SK-N-SH treated with all-trans-retinoic acid at 6 μM for 48 hours (cell line): ENCODE results near the gene CASP9.
A peak's percentile ranks its signal among the peaks of the same experiment; 100 is the strongest.

Experiments
- ATAC-seq: fragments of 200-7000 bp; cut with Tn5 transposase; 3 replicates; pipeline ENCODE4 v1.9.1; 2020; ENCODE audit warnings: mild to moderate bottlenecking, moderate library complexity
- ARNTL ChIP-seq: fragments of 450-650 bp; formaldehyde crosslinking; IDR thresholded peaks from 2 replicates; pipeline ENCODE4 v1.5.0; 2020; ENCODE audit warnings: low read depth, mild to moderate bottlenecking, moderate library complexity, borderline replicate concordance
- BACH2 ChIP-seq: fragments of 250-450 bp; sonication (Bioruptor Pico); IDR thresholded peaks from 2 replicates; pipeline ENCODE4 v1.9.0; 2021; ENCODE audit warnings: mild to moderate bottlenecking, borderline replicate concordance
- CSRNP3 ChIP-seq: fragments of 250-450 bp; sonication (Bioruptor Pico); IDR thresholded peaks from 2 replicates; pipeline ENCODE4 v1.5.1; 2021; ENCODE audit warnings: mild to moderate bottlenecking, moderate library complexity
- ESRRG ChIP-seq: fragments of 250-450 bp; sonication (Bioruptor Pico); IDR thresholded peaks from 2 replicates; pipeline ENCODE4 v1.6.1; 2021; ENCODE audit warnings: mild to moderate bottlenecking
- GLIS3 ChIP-seq: fragments of 250-450 bp; sonication (Bioruptor Pico); IDR thresholded peaks from 2 replicates; pipeline ENCODE4 v1.5.0; 2020; ENCODE audit warnings: mild to moderate bottlenecking, moderate library complexity
- OSR1 ChIP-seq: fragments of 250-450 bp; sonication (Bioruptor Pico); IDR thresholded peaks from 2 replicates; pipeline ENCODE4 v1.8.0; 2022; ENCODE audit warnings: moderate library complexity, mild to moderate bottlenecking, inconsistent platforms
- PPARA ChIP-seq: fragments of 250-450 bp; sonication (Bioruptor Pico); IDR thresholded peaks from 2 replicates; pipeline ENCODE4 v1.5.0; 2020; ENCODE audit warnings: mild to moderate bottlenecking, borderline replicate concordance
- RARB ChIP-seq: fragments of 250-450 bp; sonication (Bioruptor Pico); IDR thresholded peaks from 2 replicates; pipeline ENCODE4 v1.8.0; 2021; ENCODE audit warnings: mild to moderate bottlenecking, moderate library complexity
- SNAI2 ChIP-seq: fragments of 250-450 bp; sonication (Bioruptor Pico); IDR thresholded peaks from 2 replicates; pipeline ENCODE4 v1.5.0; 2020; ENCODE audit warnings: mild to moderate bottlenecking, moderate library complexity
- TCF4 ChIP-seq: fragments of 250-450 bp; sonication (Bioruptor Pico); IDR thresholded peaks from 2 replicates; pipeline ENCODE4 v1.8.0; 2021; ENCODE audit warnings: mild to moderate bottlenecking, moderate library complexity, borderline replicate concordance
- TOX ChIP-seq: fragments of 250-450 bp; sonication (Bioruptor Pico); IDR thresholded peaks from 2 replicates; pipeline ENCODE4 v1.8.0; 2021; ENCODE audit warnings: mild to moderate bottlenecking, moderate library complexity, borderline replicate concordance
- TSHZ2 ChIP-seq: fragments of 250-450 bp; sonication (Bioruptor Pico); IDR thresholded peaks from 2 replicates; pipeline ENCODE4 v1.5.0; 2020; ENCODE audit warnings: mild to moderate bottlenecking, moderate library complexity
- ZC3H10 ChIP-seq: fragments of 250-450 bp; sonication (Bioruptor Pico); IDR thresholded peaks from 2 replicates; pipeline ENCODE4 v1.5.1; 2021; ENCODE audit warnings: mild to moderate bottlenecking, moderate library complexity
- ZFP3 ChIP-seq: fragments of 250-450 bp; sonication (Bioruptor Pico); IDR thresholded peaks from 2 replicates; pipeline ENCODE4 v1.5.0; 2020; ENCODE audit warnings: mild to moderate bottlenecking, moderate library complexity
- ZFP30 ChIP-seq: fragments of 450-650 bp; formaldehyde crosslinking; IDR thresholded peaks from 2 replicates; pipeline ENCODE4 v1.5.0; 2022; ENCODE audit warnings: mild to moderate bottlenecking, moderate library complexity
- ZNF565 ChIP-seq: fragments of 450-650 bp; formaldehyde crosslinking; conservative IDR thresholded peaks from 2 replicates; pipeline ENCODE4 v1.5.0; 2020; ENCODE audit warnings: low read depth, mild to moderate bottlenecking, moderate library complexity
- ZNF70 ChIP-seq: fragments of 450-650 bp; formaldehyde crosslinking; IDR thresholded peaks from 2 replicates; pipeline ENCODE4 v1.5.0; 2020; ENCODE audit warnings: mild to moderate bottlenecking, moderate library complexity
- ZNF8 ChIP-seq: fragments of 450-650 bp; formaldehyde crosslinking; IDR thresholded peaks from 2 replicates; pipeline ENCODE4 v1.5.0; 2020; ENCODE audit warnings: mild to moderate bottlenecking, moderate library complexity
- TF ChIP-seq, protein P1 (sequence below): fragments of 250-450 bp; sonication (Bioruptor Pico); IDR thresholded peaks from 2 replicates; pipeline ENCODE4 v1.8.0; 2020; ENCODE audit warnings: mild to moderate bottlenecking, moderate library complexity, borderline replicate concordance

CASP9 gene

DNA sequence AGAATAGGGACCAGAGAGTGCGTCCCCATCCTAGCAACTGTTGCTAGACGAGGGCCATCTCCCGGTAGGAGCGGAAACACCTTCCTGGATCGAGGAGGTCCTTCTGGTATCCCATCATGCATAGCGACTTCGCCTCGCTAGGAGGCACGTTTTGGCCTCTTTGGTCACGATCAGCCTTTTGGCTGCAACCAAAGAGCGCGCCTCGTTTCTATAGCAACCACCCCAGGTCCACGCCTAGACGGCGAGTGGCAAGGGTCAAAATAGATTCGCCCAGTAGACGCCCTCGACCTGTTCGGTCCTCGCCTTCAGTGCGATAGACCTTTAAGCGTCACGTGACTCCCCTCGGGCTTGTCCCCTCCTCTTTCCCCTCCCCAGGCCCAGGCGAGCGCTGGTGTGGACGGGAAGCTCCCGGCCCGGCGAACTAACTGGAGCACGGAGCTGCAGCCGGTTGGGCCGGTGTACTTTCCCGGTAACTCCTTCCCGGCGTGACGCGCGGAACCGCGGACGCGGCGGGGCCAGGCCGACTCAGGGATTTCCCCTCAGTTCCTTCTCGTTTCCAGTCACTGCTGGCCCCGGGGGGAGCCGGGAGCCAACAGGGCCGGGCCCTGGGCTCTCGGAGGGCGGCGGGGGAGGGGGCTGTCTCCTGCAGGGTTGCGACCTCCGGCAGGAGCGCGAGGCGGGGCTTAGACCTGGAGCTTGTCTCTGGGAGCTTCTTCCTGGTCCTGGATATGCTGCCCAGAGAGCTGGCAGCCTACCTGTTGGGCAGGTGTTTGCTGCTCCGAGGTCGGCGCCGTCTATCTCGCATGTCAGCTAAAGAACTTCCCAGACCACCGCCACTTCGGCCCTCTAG lies 2.7 kb upstream of the CASP9 start, which contains the start of gene DNAJC16:
Gene DNAJC16 (plus strand): TSS at position 359 of the 850 bp plus-strand sequence. CDS start 2,258 bp downstream, outside the sequence.
- peak; percentile 80 for ATAC-seq
- no peak for TF ChIP-seq ZFP3 (CRISPR knock-in tag)
- TF ChIP-seq, protein P1, sequence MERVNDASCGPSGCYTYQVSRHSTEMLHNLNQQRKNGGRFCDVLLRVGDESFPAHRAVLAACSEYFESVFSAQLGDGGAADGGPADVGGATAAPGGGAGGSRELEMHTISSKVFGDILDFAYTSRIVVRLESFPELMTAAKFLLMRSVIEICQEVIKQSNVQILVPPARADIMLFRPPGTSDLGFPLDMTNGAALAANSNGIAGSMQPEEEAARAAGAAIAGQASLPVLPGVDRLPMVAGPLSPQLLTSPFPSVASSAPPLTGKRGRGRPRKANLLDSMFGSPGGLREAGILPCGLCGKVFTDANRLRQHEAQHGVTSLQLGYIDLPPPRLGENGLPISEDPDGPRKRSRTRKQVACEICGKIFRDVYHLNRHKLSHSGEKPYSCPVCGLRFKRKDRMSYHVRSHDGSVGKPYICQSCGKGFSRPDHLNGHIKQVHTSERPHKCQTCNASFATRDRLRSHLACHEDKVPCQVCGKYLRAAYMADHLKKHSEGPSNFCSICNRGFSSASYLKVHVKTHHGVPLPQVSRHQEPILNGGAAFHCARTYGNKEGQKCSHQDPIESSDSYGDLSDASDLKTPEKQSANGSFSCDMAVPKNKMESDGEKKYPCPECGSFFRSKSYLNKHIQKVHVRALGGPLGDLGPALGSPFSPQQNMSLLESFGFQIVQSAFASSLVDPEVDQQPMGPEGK (CRISPR knock-in tag), result peak; percentile 55; the same call in 1 of the 2 replicates

DNA sequence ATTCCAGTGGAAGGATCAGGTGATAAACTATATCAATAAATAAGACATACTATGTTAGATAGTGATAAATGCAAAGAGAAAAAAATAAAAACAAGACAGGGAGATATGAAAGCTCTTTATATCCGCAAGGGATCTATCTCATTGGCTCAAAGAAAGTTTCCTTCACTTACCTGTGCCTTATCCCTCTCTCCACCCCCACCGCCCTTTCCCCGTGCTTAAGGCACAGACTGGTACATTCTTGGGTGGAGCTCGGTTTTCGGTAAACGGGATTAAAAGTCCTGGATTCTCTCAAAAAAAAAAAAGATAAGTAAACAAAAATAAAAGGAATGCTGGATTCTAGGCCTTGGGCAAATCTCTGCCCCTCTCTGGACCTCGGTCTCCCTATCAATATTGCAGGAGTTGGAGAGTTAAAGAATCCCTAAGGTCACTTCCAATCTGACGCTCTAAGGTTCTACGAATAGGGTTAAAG lies 2.0 kb upstream of the CASP9 start:
- TF ChIP-seq ZNF565 (CRISPR knock-in tag), result no peak
- TF ChIP-seq ESRRG (CRISPR knock-in tag), result no peak
- TF ChIP-seq PPARA (CRISPR knock-in tag), result no peak
- TF ChIP-seq ZNF8 (CRISPR knock-in tag), result no peak

DNA sequence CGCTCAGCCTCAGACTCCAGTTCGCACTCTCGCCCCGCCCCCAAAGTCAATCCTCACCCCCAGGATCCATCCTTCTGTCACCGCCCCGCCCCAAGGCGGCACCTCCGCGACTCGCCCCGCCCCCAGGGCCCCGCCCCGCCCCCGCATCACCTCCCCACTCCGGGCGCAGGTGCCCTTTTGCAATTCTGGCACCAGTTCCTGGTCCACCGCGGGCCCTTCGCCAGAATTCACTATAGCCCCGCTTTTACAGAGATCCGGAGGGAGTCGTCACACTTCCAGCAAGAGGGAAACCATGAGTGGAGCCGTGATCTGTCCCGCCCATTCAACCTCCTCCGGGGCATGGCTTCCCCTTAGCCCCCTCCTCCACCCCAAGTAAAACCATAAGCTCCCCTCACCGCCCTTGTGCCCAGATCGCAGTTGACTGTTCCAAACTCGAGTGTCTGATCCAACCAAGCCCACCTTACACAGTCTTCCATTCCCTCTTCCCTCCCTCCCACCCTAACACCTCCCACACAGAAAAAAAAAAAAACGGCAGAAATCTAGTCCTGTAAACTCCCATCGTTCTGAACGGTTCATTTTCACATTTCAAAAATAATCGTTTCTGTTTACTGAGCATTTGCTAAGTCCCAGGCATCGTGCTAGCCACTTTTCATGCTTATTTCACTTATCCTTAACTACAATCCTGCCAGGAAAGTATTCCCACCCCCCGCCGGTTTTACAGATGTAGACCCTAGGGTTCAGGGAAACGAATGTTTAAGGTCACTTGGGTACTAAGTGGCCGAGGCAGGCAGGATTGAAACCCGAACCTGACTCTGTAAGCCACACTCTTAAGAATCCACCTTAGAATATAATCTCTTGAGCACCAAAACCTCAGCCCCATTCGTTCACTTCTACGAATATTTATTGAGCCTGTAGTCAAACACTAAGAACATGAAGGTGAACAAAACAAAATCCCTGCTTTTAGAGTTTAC lies 1.3 kb upstream of the CASP9 start:
- ATAC-seq, result peak; percentile 67
- no peak for TF ChIP-seq TSHZ2 (CRISPR knock-in tag)
- TF ChIP-seq, protein P1 (CRISPR knock-in tag), result no peak
- no peak for TF ChIP-seq OSR1 (CRISPR knock-in tag)
- no peak for TF ChIP-seq CSRNP3 (CRISPR knock-in tag)
- TF ChIP-seq SNAI2 (CRISPR knock-in tag), result no peak
- no peak for TF ChIP-seq ZNF8 (CRISPR knock-in tag)
- no peak for TF ChIP-seq ARNTL
- no peak for TF ChIP-seq RARB
- no peak for TF ChIP-seq ESRRG (CRISPR knock-in tag)
- TF ChIP-seq ZFP30, result no peak
- TF ChIP-seq ZNF565 (CRISPR knock-in tag), result no peak

More for the DNA sequence above, 2.0 kb upstream of the CASP9 start:
- no peak for ATAC-seq

DNA sequence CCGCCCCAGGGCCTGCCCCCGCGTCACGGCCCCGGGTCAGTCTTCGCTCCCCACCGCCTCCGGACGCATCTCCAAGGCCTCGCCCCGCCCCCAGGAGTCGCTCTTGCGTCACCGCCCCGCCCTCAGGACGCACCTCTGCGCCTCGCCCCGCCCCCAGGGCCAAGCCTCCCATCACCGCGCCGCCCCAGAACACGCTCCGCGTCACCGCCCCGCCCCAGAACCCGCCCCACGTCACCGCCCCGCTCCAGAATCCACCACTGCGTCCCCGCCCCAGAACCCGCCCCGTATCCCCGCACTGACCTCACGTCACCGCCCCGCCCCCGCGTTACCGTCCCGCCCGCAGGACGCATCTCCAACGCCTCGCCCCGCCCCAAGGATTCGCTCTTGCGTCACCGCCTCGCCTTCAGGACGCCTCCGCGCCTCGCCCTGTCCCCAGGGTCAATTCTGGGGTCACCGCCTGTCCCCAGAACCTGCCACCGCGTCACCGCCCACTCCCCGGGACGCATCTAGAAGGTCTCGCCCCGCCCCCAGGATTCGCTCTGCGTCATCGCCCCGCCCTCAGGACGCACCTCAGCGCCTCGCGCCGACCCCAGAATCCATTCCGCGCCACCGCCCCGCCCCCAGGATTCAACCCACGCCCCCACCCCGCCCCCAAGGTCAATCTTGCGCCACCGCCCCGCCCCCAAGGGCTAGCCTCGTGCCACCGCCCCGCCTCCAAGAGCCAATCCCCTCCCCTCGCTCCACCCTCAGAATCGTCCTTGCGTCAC lies 451 bp upstream of the CASP9 start:
- peak; percentile 68 for ATAC-seq
- no peak for TF ChIP-seq TCF4
- no peak for TF ChIP-seq CSRNP3 (CRISPR knock-in tag)
- TF ChIP-seq PPARA (CRISPR knock-in tag), result no peak
- TF ChIP-seq ESRRG (CRISPR knock-in tag), result no peak
- TF ChIP-seq ZNF70 (CRISPR knock-in tag), result no peak
- no peak for TF ChIP-seq ZC3H10 (CRISPR knock-in tag)
- TF ChIP-seq BACH2 (CRISPR knock-in tag), result no peak
- TF ChIP-seq TOX (CRISPR knock-in tag), result no peak
- TF ChIP-seq OSR1 (CRISPR knock-in tag), result no peak
- TF ChIP-seq TSHZ2 (CRISPR knock-in tag), result no peak
- TF ChIP-seq GLIS3 (CRISPR knock-in tag), result no peak
